ENCODE measurements around the gene SASS6.

DNA sequence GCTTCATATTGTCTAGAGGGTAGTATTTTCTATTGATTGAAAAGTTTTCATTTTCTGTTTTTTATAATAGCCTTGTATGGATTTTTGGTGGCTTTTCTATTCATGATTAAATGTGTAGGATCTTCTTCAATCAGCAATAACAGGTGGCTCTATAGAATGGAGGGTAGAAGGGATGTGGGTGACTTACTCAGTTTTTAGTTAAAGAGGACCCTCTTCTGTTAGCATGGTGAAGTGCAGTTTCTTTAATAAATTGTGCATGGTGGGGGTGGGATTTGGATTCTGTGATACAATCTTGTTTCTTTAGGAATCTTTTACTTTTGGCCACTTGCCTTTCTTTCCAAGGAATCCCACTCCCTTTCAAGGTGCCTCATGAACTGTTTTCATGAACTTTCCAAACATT lies 98.3 kb downstream of the SASS6 start:
- no peak for TF ChIP-seq EZH2 (IDR thresholded peaks at IDR 0.05; ENCODE audit: borderline replicate concordance, low read depth, low read length, severe bottlenecking)
- TF ChIP-seq, protein P1, sequence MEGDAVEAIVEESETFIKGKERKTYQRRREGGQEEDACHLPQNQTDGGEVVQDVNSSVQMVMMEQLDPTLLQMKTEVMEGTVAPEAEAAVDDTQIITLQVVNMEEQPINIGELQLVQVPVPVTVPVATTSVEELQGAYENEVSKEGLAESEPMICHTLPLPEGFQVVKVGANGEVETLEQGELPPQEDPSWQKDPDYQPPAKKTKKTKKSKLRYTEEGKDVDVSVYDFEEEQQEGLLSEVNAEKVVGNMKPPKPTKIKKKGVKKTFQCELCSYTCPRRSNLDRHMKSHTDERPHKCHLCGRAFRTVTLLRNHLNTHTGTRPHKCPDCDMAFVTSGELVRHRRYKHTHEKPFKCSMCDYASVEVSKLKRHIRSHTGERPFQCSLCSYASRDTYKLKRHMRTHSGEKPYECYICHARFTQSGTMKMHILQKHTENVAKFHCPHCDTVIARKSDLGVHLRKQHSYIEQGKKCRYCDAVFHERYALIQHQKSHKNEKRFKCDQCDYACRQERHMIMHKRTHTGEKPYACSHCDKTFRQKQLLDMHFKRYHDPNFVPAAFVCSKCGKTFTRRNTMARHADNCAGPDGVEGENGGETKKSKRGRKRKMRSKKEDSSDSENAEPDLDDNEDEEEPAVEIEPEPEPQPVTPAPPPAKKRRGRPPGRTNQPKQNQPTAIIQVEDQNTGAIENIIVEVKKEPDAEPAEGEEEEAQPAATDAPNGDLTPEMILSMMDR (IDR thresholded peaks at IDR 0.05; ENCODE audit: borderline replicate concordance, extremely low read depth, low read length, poor library complexity, severe bottlenecking) = peak; percentile 72

Measured in DND-41 (cell line).